Endometrial microvascular endothelial cells (primary cell): ENCODE data around the gene ADAMTS7. TPM values are rescaled to one million over a fixed set of nuclear protein-coding genes. Genes with fewer than 3 reads are reported as not detected.
"Not testable (repeated sequence)": the region's sequence is repeated elsewhere in the genome, so short reads cannot be mapped to it uniquely, and the experiment has no call there.

Experiments used
- in situ Hi-C: cut with HindIII; loops from 2 replicates; pipeline ENCODE4 v1.10.0; 2017; ENCODE audit warnings: low sequenced_read_pairs, low pct_unique_long_range_greater_than_20kb; ENCODE audit errors: inconsistent ontology term
- total RNA-seq: library from RNA; depleted of rRNA; stranded (reverse); fragments of >200 nt; gene quantifications from one replicate; pipeline ENCODE4 v1.2.3, GENCODE V29; 2015; ENCODE audit errors: inconsistent ontology term

ADAMTS7 gene
- total RNA-seq, 1 donor from 2014 or later, result 11.0 TPM

DNA sequence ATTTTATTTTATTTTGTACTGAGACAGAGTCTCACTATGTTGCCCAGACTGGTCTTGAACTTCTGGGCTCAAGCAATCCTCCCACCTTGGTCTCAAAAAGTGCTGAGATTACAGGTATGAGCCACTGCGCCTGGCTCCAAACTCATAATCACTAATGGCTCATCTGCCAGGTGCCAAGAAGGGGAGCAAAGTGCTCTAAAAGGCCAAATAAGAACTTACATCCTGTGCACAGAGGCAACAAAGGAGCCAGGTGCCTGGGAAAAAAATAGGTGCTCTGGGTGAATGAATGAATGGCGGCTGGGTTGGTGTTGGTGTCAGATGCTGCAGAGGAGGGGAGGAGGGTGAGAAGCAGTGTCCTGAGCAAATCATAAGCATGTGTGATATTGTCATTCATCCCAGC is 25.9 kb upstream of the ADAMTS7 start:
- in situ Hi-C loops, result no loop called here

DNA sequence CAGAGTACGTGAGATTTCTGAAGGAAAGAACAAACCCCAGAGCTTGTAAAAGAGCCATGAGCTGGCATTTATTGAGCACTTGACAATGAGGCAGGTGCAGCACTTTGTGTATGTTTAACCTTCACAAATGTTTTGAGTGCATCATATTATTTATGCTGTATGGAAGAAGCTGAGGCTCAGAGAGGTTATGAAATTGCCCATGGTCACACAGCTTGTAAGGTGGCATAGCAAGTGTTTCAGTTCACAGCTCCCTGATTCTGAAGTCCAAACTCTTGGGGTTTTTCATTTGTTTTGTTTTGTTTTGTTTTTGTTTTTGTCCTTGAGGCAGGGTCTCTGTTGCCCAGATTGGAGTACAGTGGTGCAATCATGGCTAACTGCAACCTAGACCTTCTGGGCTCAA is 25.1 kb upstream of the ADAMTS7 start:
- in situ Hi-C loops, result no loop called here

GRCh38 chr15:78831229-78832207 is 20.3 kb upstream of the ADAMTS7 start:
- in situ Hi-C loops, result no loop called here

DNA sequence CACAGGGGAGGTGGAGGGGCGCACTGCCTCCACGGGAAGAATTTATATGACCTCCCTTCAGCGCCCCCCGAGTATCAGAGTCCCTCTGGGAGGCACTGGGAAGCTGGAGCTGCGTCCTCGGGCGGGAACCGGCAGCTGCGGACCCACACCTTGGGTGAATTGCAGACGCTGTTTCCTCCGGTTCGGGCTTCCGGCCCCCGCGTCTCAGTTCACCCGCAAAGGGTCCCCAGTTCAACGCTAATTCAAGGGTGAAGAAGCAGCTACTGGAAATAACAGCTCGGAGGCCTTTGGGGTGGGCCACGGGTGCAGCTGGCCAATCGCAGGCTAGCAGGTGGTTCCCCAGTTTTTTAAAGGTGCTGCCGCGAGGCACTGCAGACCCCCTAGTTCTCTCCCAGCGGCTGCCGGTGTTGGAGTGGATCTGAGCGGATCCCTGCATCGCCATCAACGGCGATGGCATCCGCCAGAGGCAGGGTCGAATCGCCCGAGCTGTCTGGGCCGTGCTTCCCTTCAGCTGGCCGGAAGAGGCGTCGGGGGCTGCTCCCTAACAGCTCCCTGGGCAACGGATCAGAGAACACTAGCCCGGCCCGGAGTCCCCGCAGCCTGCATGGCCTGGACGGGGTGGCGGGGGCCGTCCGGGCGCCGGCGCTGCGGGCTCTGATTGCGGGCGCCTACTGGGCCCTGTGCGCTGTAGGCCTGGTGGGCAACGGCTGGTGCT is 19.4 kb upstream of the ADAMTS7 start:
- in situ Hi-C loops, result no loop called here

GRCh38 chr15:78828920-78829319 is 17.7 kb upstream of the ADAMTS7 start:
- in situ Hi-C loops, result no loop called here

DNA sequence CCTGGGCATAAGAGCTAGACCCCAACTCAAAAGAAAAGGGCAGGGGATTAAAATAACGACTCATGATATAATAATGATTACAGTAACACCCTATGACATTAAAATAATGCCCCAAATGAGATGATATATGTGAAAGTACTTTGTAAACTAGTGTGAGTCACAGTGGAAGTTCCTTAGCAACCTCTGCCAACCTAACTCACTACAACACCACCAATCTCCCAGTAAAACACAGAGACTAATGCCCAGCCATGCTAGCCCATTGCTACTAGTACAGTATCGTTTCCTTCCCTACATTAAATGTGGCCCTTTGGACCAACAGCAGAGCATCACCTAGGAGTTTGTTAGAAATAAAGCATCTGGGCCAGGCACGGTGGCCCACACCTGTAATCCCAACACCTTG is 11.2 kb upstream of the ADAMTS7 start:
- in situ Hi-C loops, result no loop called here

GRCh38 chr15:78811825-78812183 is 540 bp upstream of the ADAMTS7 start:
- in situ Hi-C loops, result no loop called here

- in situ Hi-C loops, result no loop called here
Observed at GRCh38 chr15:78810362-78811123, 721 bp downstream of the ADAMTS7 start.

DNA sequence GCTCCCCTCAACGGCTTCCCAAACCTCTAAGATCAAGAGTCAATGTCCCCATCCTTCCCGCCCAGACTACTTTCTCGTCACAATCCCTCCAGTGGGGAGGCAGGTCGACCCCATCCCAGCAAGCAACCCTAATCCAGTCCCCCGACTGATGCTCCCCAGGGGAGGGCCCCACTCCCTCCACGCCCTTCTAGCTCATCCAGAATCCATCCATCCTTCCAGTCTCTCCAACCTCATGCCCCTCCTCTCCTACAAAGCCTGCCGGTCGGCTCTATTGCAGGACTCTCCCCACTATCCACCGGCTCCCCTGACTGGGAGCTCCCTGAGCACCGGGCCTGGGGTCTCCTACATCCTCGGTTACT is 1.3 kb downstream of the ADAMTS7 start:
- in situ Hi-C loops, result no loop called here

DNA sequence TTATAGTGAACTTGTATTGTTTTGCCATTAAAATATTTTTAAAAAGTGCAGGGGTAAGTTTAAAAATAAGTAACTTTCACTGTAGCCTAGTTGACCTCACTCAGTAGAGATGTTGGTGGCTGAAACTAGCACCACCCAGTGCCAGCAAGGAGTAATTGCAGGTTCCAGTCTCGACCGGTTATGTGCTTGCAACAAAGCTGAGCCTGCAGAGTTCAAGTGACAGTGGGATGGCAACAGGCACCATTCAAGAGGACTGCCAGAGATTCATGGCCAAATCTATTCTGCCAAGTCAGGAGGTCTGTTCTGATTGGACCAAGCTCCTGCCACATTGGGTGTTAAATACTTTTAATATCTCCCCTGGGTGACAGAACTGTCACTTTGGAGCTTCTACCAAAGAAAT is 2.7 kb downstream of the ADAMTS7 start:
- in situ Hi-C loops, result no loop called here

GRCh38 chr15:78807359-78807758 is 3.9 kb downstream of the ADAMTS7 start:
- in situ Hi-C loops, result no loop called here

- in situ Hi-C loops, result no loop called here
Observed at GRCh38 chr15:78804391-78804792, 6.9 kb downstream of the ADAMTS7 start.

DNA sequence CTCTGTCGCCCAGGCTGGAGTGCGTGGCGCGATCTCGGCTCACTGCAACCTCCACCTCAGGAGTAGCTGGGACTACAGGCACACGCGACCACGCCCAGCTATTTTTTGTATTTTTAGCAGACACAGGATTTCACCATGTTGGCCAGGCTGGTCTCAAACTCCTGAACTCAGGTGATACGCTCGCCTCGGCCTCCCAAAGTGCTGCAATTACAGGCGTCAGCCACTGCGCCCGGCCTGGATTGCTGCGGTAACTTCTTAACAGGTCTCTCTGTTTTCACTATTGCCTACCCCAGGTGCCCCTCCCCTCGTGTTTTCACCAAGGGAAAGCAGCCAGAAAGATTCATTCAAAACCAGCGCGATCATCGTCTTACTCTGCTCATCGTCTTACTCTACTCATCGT is 10.5 kb downstream of the ADAMTS7 start:
- in situ Hi-C loops, result no loop called here

DNA sequence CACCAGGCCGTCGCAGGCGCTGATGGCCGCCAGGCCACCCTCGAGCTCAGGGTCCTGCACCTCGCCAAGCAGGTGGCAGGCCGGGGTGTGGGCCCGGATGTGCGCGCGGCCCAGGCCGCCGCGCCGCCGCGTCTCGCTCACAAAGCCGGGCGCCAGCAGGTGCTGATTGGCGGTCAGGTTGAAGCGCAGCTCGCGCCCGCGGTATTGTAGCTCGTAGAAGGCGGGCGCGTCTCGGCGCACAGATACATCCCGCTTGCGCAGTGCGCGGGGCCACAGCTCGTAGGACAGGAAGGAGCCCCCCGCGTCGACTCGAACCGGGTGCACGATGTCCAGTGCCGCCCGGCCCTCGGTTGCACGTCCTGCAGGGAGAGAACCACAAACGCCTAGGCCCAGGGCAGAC is 11.1 kb downstream of the ADAMTS7 start:
- in situ Hi-C loops, result no loop called here

- in situ Hi-C loops, result not testable (repeated sequence)
Observed at GRCh38 chr15:78799102-78799501, 12.2 kb downstream of the ADAMTS7 start.

GRCh38 chr15:78798355-78798754 is 12.9 kb downstream of the ADAMTS7 start:
- in situ Hi-C loops, result not testable (repeated sequence)

GRCh38 chr15:78797951-78798350 is 13.3 kb downstream of the ADAMTS7 start:
- in situ Hi-C loops, result no loop called here

- in situ Hi-C loops, result no loop called here
Observed at GRCh38 chr15:78796510-78796909, 14.8 kb downstream of the ADAMTS7 start.

- in situ Hi-C loops, result no loop called here
Observed at GRCh38 chr15:78795043-78795442, 16.2 kb downstream of the ADAMTS7 start.
